ENCODE results near the gene FOXK2.
"Not testable (repeated sequence)": the region's sequence is repeated elsewhere in the genome, so short reads cannot be mapped to it uniquely, and the experiment has no call there.

The FOXK2 gene

DNA sequence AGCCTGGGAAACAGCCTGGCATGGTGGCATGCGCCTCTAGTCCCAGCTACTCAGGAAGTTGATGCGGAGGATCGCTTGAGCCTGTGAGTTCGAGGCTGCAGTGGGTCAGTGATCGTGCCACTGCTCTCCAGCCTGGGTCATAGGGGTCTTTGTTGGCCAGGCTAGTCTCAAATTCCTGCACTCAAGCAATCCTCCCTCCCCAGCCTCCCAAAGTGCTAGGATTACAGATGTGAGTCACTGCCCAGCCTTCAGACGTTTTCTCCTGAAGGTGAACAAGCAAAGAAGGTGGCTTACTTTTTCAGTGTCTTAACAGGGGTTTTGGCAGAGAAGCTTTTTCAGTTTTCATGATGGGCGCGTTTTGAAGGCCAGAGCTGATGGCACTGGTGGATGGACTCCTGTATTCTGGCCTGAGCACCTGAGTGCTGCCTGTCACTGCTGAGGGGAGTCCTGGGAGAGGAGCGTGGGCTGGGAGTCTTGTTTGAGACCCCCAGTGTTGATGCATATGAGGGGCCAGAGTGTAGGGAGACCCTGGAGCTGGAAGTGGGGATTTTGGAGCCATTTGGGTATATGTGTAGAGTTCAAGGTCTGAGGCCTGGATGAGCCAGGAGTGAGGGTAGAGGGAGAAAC lies 41.4 kb downstream of the FOXK2 start:
- Histone ChIP-seq H3K4me3 (ENCODE audit: low read length) (no peak overlapping the region), H3K9me3 (ENCODE audit: insufficient read depth, low read depth, low read length) (no peaks in the 10 kb centered on the region), H3K27ac (ENCODE audit: low read length) (no peak overlapping the region), H3K27me3 (ENCODE audit: insufficient read depth, low read length) (no peaks in the 10 kb centered on the region), H3K9ac (ENCODE audit: low read depth, low read length) (no peak overlapping the region; the same call in 1 of the 2 replicates), H3K4me1 (ENCODE audit: insufficient read depth, low read length) (0 out of 2 replicates have a peak, but pooled peaks cover 2% of the 10 kb centered on the region), H3K36me3 (ENCODE audit: insufficient read depth, low read depth, low read length) (peaks cover 16% of the 10 kb centered on the region; the same call in 1 of the 2 replicates)

- Histone ChIP-seq H3K9me3 (ENCODE audit: insufficient read depth, low read depth, low read length) (no peaks in the 10 kb centered on the region), H3K9ac (ENCODE audit: low read depth, low read length) (no peak overlapping the region; the same call in 1 of the 2 replicates), H3K4me3 (ENCODE audit: low read length) (no peak overlapping the region), H3K27ac (ENCODE audit: low read length) (no peak overlapping the region), H3K27me3 (ENCODE audit: insufficient read depth, low read length) (no peaks in the 10 kb centered on the region), H3K36me3 (ENCODE audit: insufficient read depth, low read depth, low read length) (peaks cover 20% of the 10 kb centered on the region; the same call in 1 of the 2 replicates), H3K4me1 (ENCODE audit: insufficient read depth, low read length) (peaks cover 5% of the 10 kb centered on the region; the same call in 1 of the 2 replicates)
Observed at GRCh38 chr17:82561429-82562035, 42.0 kb downstream of the FOXK2 start.

DNA sequence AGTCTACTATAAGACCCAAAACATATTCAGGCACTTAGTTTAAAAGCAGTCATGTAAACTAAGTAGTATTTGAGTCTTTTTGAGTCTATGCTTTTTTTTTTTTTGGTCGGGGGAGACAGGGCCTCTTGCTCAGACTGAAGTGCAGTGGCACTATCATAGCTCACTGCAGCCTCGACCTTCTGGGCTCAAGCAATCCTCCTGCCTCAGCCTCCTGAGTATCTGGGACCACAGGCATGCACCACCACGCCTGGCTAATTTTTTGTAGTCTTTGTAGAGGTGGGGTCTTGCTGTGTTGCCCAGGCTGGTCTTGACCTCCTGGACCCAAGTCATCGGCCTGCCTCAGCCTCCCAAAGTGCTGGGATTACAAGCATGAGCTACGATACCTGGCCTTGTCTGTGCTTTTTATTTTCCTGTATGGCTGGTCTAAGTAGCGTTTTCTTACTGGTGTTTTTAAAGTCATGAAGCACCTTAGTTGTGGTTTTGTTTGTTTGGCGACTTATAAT lies 43.2 kb downstream of the FOXK2 start:
- H3K9ac ChIP-seq (ENCODE audit: low read depth, low read length); H3K27me3 ChIP-seq (ENCODE audit: insufficient read depth, low read length); H3K9me3 ChIP-seq (ENCODE audit: insufficient read depth, low read depth, low read length); H3K4me3 ChIP-seq (ENCODE audit: low read length); H3K4me1 ChIP-seq (ENCODE audit: insufficient read depth, low read length); H3K27ac ChIP-seq (ENCODE audit: low read length): not testable (repeated sequence)
- peaks cover 32% of the 10 kb centered on the region for H3K36me3 ChIP-seq (ENCODE audit: insufficient read depth, low read depth, low read length)

GRCh38 chr17:82563318-82563717 lies 43.8 kb downstream of the FOXK2 start:
- Histone ChIP-seq H3K9ac (ENCODE audit: low read depth, low read length) (no peak overlapping the region), H3K27me3 (ENCODE audit: insufficient read depth, low read length) (no peaks in the 10 kb centered on the region), H3K36me3 (ENCODE audit: insufficient read depth, low read depth, low read length) (peaks cover 38% of the 10 kb centered on the region), H3K4me1 (ENCODE audit: insufficient read depth, low read length) (peaks cover 5% of the 10 kb centered on the region; the same call in 1 of the 2 replicates), H3K27ac (ENCODE audit: low read length) (no peak overlapping the region), H3K4me3 (ENCODE audit: low read length) (no peak overlapping the region), H3K9me3 (ENCODE audit: insufficient read depth, low read depth, low read length) (no peaks in the 10 kb centered on the region)

GRCh38 chr17:82563745-82564144 lies 44.2 kb downstream of the FOXK2 start:
- H3K4me1 ChIP-seq (ENCODE audit: insufficient read depth, low read length); H3K9ac ChIP-seq (ENCODE audit: low read depth, low read length): not testable (repeated sequence)
- peaks cover 42% of the 10 kb centered on the region for H3K36me3 ChIP-seq (ENCODE audit: insufficient read depth, low read depth, low read length)

DNA sequence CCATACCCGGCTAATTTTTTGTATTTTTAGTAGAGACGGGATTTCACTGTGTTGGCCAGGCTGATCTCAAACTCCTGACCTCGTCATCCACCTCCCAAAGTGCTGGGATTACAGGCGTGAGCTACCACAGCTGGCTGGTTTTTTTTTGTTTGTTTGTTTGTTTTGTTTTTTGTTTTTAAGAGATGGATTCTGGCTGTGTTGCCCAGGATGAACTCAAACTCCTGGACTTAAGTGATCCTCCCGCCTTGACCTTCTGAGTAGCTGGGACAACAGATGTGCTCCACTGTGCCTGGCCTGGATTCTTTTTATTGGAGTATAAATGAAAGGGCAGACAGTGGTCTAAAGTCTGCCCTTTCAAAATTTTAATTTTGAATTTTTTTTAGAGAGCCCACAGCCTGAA lies 44.7 kb downstream of the FOXK2 start:
- Histone ChIP-seq H3K27me3 (ENCODE audit: insufficient read depth, low read length) (no peaks in the 10 kb centered on the region), H3K4me1 (ENCODE audit: insufficient read depth, low read length) (peaks cover 5% of the 10 kb centered on the region; the same call in 1 of the 2 replicates), H3K36me3 (ENCODE audit: insufficient read depth, low read depth, low read length) (peaks cover 47% of the 10 kb centered on the region), H3K9me3 (ENCODE audit: insufficient read depth, low read depth, low read length) (no peaks in the 10 kb centered on the region), H3K4me3 (ENCODE audit: low read length) (no peak overlapping the region), H3K27ac (ENCODE audit: low read length) (no peak overlapping the region), H3K9ac (ENCODE audit: low read depth, low read length) (no peak overlapping the region)

More at GRCh38 chr17:82563745-82564144, 44.2 kb downstream of the FOXK2 start:
- not testable (repeated sequence) for H3K27ac ChIP-seq (ENCODE audit: low read length); H3K9me3 ChIP-seq (ENCODE audit: insufficient read depth, low read depth, low read length); H3K27me3 ChIP-seq (ENCODE audit: insufficient read depth, low read length); H3K4me3 ChIP-seq (ENCODE audit: low read length)

DNA sequence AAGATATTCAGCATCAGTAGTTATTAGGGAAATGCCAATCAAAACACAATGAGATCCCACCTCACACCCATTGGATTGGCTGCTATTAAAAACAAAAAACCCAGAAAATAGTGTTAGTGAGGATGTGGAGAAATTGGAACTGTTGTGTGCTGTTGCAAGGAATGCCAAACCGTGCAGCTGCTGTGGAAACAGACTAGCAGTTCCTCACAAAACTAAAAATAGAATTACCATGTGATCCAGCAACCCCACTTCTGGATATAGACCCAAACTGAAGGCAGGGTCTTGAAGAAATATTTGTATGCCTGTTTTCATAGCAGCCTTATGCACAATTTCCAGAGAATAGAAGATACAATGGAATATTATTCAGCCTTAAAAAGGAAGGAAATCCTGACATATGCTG lies 46.0 kb downstream of the FOXK2 start:
- Histone ChIP-seq H3K27me3 (ENCODE audit: insufficient read depth, low read length) (no peaks in the 10 kb centered on the region), H3K27ac (ENCODE audit: low read length) (no peak overlapping the region), H3K4me1 (ENCODE audit: insufficient read depth, low read length) (peaks cover 5% of the 10 kb centered on the region; the same call in 1 of the 2 replicates), H3K4me3 (ENCODE audit: low read length) (no peak overlapping the region), H3K9ac (ENCODE audit: low read depth, low read length) (no peak overlapping the region), H3K36me3 (ENCODE audit: insufficient read depth, low read depth, low read length) (peaks cover 54% of the 10 kb centered on the region), H3K9me3 (ENCODE audit: insufficient read depth, low read depth, low read length) (no peaks in the 10 kb centered on the region)

GRCh38 chr17:82566129-82566960 lies 46.8 kb downstream of the FOXK2 start:
- no peak overlapping the region for H3K4me3 ChIP-seq (ENCODE audit: low read length)
- no peaks in the 10 kb centered on the region for H3K9me3 ChIP-seq (ENCODE audit: insufficient read depth, low read depth, low read length)
- peaks cover 3% of the 10 kb centered on the region; the same call in 1 of the 2 replicates for H3K4me1 ChIP-seq (ENCODE audit: insufficient read depth, low read length)
- H3K9ac ChIP-seq (ENCODE audit: low read depth, low read length) = no peak overlapping the region
- H3K27me3 ChIP-seq (ENCODE audit: insufficient read depth, low read length) = no peaks in the 10 kb centered on the region
- no peak overlapping the region for H3K27ac ChIP-seq (ENCODE audit: low read length)
- H3K36me3 ChIP-seq (ENCODE audit: insufficient read depth, low read depth, low read length) = peaks cover 62% of the 10 kb centered on the region

DNA sequence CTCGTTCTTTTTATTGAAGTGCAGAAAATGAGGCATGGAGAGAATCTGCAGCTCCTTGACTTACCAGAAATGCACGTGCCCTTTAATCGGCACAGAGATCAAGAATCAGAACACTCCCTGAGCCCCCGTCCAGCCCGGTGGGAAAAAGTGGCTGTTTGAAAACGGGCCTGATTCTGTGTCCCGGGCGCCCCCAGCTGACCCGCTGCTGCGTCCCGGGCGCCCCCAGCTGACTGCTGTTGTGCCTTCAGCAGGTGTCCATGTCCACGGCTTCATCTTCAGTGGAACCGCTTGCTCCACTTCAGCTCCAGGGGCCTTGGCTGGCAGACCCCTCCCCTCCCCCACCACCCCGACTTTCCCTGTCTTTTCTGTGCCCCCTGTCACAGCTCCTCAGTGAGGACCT lies 47.8 kb downstream of the FOXK2 start:
- H3K9ac ChIP-seq (ENCODE audit: low read depth, low read length) = no peak overlapping the region
- H3K27ac ChIP-seq (ENCODE audit: low read length) = no peak overlapping the region
- H3K9me3 ChIP-seq (ENCODE audit: insufficient read depth, low read depth, low read length) = no peaks in the 10 kb centered on the region
- H3K4me3 ChIP-seq (ENCODE audit: low read length) = no peak overlapping the region
- peaks cover 72% of the 10 kb centered on the region for H3K36me3 ChIP-seq (ENCODE audit: insufficient read depth, low read depth, low read length)
- no peaks in the 10 kb centered on the region for H3K27me3 ChIP-seq (ENCODE audit: insufficient read depth, low read length)
- peaks cover 3% of the 10 kb centered on the region; the same call in 1 of the 2 replicates for H3K4me1 ChIP-seq (ENCODE audit: insufficient read depth, low read length)

DNA sequence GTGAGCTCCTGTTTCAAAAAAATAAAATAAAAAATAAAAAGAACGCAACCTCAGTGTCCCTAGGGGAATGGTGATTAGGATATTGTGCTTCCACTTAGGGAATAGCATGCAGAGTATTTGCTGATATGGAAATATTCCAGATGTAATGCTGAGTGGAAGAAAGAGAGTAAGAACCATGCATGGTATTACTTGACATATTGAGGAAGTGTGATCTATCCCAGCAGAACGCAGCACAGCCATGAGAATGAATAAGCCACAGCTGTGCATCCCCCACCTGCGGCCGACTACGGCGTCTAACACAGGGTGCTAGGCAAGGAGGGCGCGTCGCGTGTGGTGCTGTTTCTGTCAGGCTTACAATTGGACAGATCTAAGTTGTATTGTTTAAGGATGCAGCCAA lies 49.5 kb downstream of the FOXK2 start:
- Histone ChIP-seq H3K27ac (ENCODE audit: low read length) (no peak overlapping the region), H3K36me3 (ENCODE audit: insufficient read depth, low read depth, low read length) (peaks cover 89% of the 10 kb centered on the region), H3K9ac (ENCODE audit: low read depth, low read length) (no peak overlapping the region)

DNA sequence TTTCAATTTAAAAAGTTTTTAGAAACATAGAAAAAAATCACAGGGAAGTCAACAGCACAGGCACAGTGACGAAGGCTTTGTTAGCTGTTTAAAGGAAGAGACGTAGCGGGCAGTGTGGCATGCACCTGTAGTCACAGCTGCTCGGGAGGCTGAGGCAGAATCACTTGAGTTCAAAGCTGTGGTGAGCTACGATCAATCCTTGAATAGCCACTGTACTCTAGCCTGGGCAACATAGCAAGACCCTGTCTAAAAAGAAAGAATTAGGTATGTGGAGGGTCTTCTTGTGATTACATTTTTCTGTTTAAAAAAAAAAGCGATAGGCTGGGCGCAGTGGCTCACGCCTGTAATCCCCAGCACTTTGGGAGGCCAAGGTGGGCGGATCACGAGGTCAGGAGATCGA lies 50.1 kb downstream of the FOXK2 start:
- no peak overlapping the region for H3K4me3 ChIP-seq (ENCODE audit: low read length)
- H3K27ac ChIP-seq (ENCODE audit: low read length) = no peak overlapping the region
- peaks cover 3% of the 10 kb centered on the region; the same call in 1 of the 2 replicates for H3K4me1 ChIP-seq (ENCODE audit: insufficient read depth, low read length)
- H3K9me3 ChIP-seq (ENCODE audit: insufficient read depth, low read depth, low read length) = no peaks in the 10 kb centered on the region
- peaks cover 91% of the 10 kb centered on the region for H3K36me3 ChIP-seq (ENCODE audit: insufficient read depth, low read depth, low read length)
- no peaks in the 10 kb centered on the region for H3K27me3 ChIP-seq (ENCODE audit: insufficient read depth, low read length)
- H3K9ac ChIP-seq (ENCODE audit: low read depth, low read length) = no peak overlapping the region

More for the DNA sequence above, 49.5 kb downstream of the FOXK2 start:
- Histone ChIP-seq H3K9me3 (ENCODE audit: insufficient read depth, low read depth, low read length) (no peaks in the 10 kb centered on the region), H3K27me3 (ENCODE audit: insufficient read depth, low read length) (no peaks in the 10 kb centered on the region), H3K4me3 (ENCODE audit: low read length) (no peak overlapping the region), H3K4me1 (ENCODE audit: insufficient read depth, low read length) (peaks cover 3% of the 10 kb centered on the region; the same call in 1 of the 2 replicates)

Data from iPS-20b (cell line).